ENCODE measurements around the gene FANCG. TPM values are rescaled to one million over a fixed set of nuclear protein-coding genes. Genes with fewer than 3 reads are reported as not detected.
A peak's percentile ranks its signal among the peaks of the same experiment; 100 is the strongest.

Gene FANCG
- total RNA-seq, 1 experiment from 2014 or later = 108 TPM

DNA sequence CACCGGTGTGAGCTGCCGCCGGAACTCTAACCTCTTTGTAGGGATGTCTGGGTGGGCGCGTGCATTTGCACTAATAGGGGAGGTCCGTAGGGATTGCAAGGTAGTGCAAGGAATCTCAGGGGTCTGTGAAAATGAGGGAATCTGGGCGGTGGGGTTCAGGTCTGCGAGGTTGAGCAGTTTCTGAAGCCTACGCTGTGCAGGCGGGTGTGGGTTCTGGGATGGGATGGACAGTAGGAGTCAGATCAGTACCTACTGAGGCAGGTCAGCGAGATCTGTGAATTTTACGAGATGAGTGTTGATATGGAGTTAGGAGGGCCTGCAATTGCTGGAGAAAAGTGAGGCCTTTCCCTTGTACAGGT, 36.8 kb upstream of the FANCG start (continued):
- TF ChIP-seq, protein P1, sequence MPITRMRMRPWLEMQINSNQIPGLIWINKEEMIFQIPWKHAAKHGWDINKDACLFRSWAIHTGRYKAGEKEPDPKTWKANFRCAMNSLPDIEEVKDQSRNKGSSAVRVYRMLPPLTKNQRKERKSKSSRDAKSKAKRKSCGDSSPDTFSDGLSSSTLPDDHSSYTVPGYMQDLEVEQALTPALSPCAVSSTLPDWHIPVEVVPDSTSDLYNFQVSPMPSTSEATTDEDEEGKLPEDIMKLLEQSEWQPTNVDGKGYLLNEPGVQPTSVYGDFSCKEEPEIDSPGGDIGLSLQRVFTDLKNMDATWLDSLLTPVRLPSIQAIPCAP (CRISPR knock-in tag; IDR thresholded peaks at IDR 0.05) = no peak
- TF ChIP-seq ZNF416 (CRISPR knock-in tag; IDR thresholded peaks at IDR 0.05) = no peak

DNA sequence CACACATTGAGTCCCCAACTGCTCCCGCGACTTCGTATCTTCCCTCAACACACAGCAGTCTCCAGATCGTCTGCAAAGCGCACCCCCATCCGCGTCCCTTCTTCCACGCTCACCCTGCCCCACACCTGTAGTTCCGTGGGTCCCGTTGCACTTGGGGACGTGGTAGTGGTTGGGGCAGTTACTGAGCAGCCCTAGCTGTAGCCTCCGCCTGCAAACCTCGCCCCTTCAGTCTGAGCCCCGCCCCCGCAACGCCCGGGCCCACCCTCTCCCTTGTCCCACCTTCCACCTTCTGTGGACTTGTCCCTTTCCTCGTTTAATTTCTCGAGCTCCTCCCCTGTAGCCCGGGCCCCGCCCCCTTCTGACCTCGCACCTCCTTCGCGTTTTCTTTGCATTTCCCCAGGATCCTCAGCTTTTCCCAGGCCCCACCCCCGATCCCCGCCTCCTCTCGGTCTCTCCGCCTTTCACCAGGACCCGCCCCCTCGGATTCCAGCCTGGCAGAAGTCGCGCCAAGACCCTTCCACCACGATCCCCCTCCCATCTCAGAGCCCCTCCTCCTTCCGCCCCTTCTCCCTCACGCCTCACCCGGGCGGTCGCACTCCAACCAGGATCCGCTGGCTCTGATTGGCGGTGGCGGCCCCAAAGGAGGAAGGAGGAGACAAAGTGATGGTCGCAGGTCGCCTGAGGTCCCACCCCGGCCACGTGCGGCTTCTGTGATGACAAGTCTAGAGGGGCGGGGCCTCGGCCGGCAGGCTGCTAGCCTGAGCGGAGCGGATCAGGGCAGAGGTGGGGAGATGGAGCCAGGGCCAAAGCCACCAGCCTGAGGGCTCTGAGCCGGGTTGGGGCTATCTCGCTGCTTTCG, 36.2 kb upstream of the FANCG start, which contains the start of gene ATOSB:
Gene ATOSB, minus strand, starts transcription at position 183 of the 859 bp plus-strand sequence. CDS start 7,588 bp downstream, outside the sequence.
- peak within 1 kb of the TSS; percentile 96 for H3K27ac Mint-ChIP-seq
- peak; percentile 66 for ATAC-seq
- H3K9me3 Mint-ChIP-seq = no peaks in the 10 kb centered on the region
- TF ChIP-seq, protein P2, sequence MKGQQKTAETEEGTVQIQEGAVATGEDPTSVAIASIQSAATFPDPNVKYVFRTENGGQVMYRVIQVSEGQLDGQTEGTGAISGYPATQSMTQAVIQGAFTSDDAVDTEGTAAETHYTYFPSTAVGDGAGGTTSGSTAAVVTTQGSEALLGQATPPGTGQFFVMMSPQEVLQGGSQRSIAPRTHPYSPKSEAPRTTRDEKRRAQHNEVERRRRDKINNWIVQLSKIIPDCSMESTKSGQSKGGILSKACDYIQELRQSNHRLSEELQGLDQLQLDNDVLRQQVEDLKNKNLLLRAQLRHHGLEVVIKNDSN (CRISPR knock-in tag; IDR thresholded peaks at IDR 0.05) = peak; percentile 86
- TF ChIP-seq ZNF121 (CRISPR knock-in tag; IDR thresholded peaks at IDR 0.05) (0 out of 2 replicates have a peak, but pooled peaks have one; percentile 16), CBFB (CRISPR knock-in tag; IDR thresholded peaks at IDR 0.05; ENCODE audit: low read depth) (no peak), SP1 (CRISPR knock-in tag; conservative IDR thresholded peaks at IDR 0.05) (peak; percentile 84), FOXK1 (CRISPR knock-in tag; IDR thresholded peaks at IDR 0.05) (peak; percentile 95), NFYB (CRISPR knock-in tag; conservative IDR thresholded peaks at IDR 0.05; ENCODE audit: low read depth) (peak; percentile 52; the same call in 1 of the 2 replicates), OVOL2 (CRISPR knock-in tag; IDR thresholded peaks at IDR 0.05; ENCODE audit: borderline replicate concordance) (no peak)
- TF ChIP-seq, protein P3, sequence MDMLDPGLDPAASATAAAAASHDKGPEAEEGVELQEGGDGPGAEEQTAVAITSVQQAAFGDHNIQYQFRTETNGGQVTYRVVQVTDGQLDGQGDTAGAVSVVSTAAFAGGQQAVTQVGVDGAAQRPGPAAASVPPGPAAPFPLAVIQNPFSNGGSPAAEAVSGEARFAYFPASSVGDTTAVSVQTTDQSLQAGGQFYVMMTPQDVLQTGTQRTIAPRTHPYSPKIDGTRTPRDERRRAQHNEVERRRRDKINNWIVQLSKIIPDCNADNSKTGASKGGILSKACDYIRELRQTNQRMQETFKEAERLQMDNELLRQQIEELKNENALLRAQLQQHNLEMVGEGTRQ (CRISPR knock-in tag; IDR thresholded peaks at IDR 0.05) = peak; percentile 83
- TF ChIP-seq, protein P4, sequence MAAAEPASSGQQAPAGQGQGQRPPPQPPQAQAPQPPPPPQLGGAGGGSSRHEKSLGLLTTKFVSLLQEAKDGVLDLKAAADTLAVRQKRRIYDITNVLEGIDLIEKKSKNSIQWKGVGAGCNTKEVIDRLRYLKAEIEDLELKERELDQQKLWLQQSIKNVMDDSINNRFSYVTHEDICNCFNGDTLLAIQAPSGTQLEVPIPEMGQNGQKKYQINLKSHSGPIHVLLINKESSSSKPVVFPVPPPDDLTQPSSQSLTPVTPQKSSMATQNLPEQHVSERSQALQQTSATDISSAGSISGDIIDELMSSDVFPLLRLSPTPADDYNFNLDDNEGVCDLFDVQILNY (CRISPR knock-in tag; IDR thresholded peaks at IDR 0.05) = 0 out of 2 replicates have a peak, but pooled peaks have one; percentile 63
- TF ChIP-seq, protein P5, sequence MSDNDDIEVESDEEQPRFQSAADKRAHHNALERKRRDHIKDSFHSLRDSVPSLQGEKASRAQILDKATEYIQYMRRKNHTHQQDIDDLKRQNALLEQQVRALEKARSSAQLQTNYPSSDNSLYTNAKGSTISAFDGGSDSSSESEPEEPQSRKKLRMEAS (CRISPR knock-in tag; IDR thresholded peaks at IDR 0.05) = peak; percentile 94
- ChIA-PET POLR2A (interaction anchor here (0.6 to 1.9 kb wide), 8 partner anchors 13 to 126 kb away, joined by 3 to 14 read pairs (median 4); partner anchors contain the start of genes DNAJB5, FANCG, PIGO and STOML2), CTCF (interaction anchor here (0.5 to 3.4 kb wide), 27 partner anchors 11 to 611 kb away, joined by 3 to 77 read pairs (median 5); partner anchors contain the start of genes FANCG, PIGO, RUSC2 and STOML2)
- peak within 1 kb of the TSS; percentile 98 for H3K4me3 Mint-ChIP-seq
- H3K4me1 Mint-ChIP-seq = peaks cover 33% of the 10 kb centered on the region
- H3K36me3 Mint-ChIP-seq = no peaks in the 10 kb centered on the region
- DNase-seq (ENCODE audit: low spot score) = peak; percentile 100
- no peaks in the 10 kb centered on the region for H3K27me3 Mint-ChIP-seq (ENCODE audit: low read depth)

DNA sequence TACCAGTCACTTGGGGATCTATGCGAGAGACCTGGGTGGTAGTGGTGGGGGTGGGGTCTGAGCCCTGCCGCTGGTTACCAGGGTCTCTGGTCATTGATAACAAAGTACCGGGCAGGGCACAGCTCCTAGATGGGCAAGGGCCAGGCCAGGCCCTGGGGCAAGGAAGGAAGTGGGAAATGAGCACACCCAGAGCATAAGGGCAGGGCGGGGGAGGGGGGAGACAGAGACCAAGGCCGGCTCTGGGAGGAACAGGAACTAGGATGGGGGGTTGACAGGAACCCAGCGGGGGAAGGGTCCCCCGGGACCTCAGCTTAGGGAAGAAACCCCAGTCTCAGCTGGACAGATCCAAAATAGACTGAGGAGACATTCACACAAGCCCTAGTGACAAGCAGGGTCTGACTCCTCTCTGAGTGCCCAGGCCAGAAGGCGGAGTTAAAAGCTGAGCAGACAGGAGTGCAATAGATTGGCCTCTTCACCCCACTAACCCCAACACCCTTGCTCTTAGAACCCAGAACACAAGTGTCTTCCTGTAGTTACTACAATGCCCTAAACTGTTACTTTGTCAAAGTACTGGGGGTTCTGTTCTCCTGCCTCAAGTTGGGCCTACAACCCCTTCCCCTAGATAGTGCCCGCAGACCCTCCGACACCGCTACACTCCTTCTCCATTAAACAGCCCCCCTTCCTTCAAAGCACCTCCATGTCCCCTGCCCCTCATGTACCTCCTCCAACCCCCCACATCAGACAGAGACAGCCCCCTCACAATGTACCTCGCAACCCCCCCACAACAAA, 35.3 kb upstream of the FANCG start:
- TF ChIP-seq, protein P5 (CRISPR knock-in tag; IDR thresholded peaks at IDR 0.05) = no peak
- TF ChIP-seq JUN (CRISPR knock-in tag; IDR thresholded peaks at IDR 0.05) = no peak
- ATAC-seq (no peak), DNase-seq (ENCODE audit: low spot score) (no peak)
- Mint-ChIP-seq H3K27ac (peak overlapping the region; percentile 95; the same call in 1 of the 2 replicates), H3K9me3 (no peaks in the 10 kb centered on the region), H3K4me1 (peaks cover 37% of the 10 kb centered on the region), H3K4me3 (peak overlapping the region; percentile 98), H3K27me3 (ENCODE audit: low read depth) (no peaks in the 10 kb centered on the region), H3K36me3 (no peaks in the 10 kb centered on the region)
- ChIA-PET CTCF (interaction anchor here (0.5 to 3.4 kb wide), 33 partner anchors 12 to 612 kb away, joined by 3 to 77 read pairs (median 5); partner anchors contain the start of genes PIGO, RUSC2, STOML2 and UNC13B), POLR2A (interaction anchor here (0.6 to 2.0 kb wide), 9 partner anchors 12 to 225 kb away, joined by 3 to 16 read pairs (median 7); partner anchors contain the start of genes DNAJB5, FANCG, STOML2 and UNC13B)

Data from WTC11 (cell line).